Retina (tissue), 1 donor: ENCODE measurements around the gene AFP.

Experiments
- DNase-seq: peaks from one replicate; pipeline ENCODE4 v3.0.0-alpha.2; 2016

The AFP gene

GRCh38 chr4:73470728-73471127 lies 34.7 kb downstream of the AFP start:
- DNase-seq = no peak

GRCh38 chr4:73477176-73477575 lies 41.2 kb downstream of the AFP start:
- DNase-seq = no peak

- no peak for DNase-seq
Measured at GRCh38 chr4:73479323-73479722, 43.3 kb downstream of the AFP start.

- no peak for DNase-seq
Measured at GRCh38 chr4:73481358-73481757, 45.3 kb downstream of the AFP start, which contains the start of gene AFM. TSS of gene AFM (plus strand) at chr4:73481745. CDS start at chr4:73481776, 31 bp downstream.

GRCh38 chr4:73485085-73485484 lies 49.1 kb downstream of the AFP start:
- DNase-seq = no peak

GRCh38 chr4:73485596-73485995 lies 49.6 kb downstream of the AFP start:
- DNase-seq = no peak

GRCh38 chr4:73486497-73486896 lies 50.5 kb downstream of the AFP start:
- no peak for DNase-seq

GRCh38 chr4:73487233-73487632 lies 51.2 kb downstream of the AFP start:
- DNase-seq = no peak

- no peak for DNase-seq
Measured at GRCh38 chr4:73499996-73500765, 64.2 kb downstream of the AFP start.

GRCh38 chr4:73501664-73502265 lies 65.7 kb downstream of the AFP start:
- DNase-seq = no peak

- no peak for DNase-seq
Measured at GRCh38 chr4:73505567-73505966, 69.5 kb downstream of the AFP start.
